Measurements from ENCODE around the gene STN1. TPM values are rescaled to one million over a fixed set of nuclear protein-coding genes. Genes with fewer than 3 reads are reported as not detected.

The STN1 gene
- total and polyA plus RNA-seq, 3 donors from 2014 or later, result 48.2 to 50.5 (median 50.1) TPM

DNA sequence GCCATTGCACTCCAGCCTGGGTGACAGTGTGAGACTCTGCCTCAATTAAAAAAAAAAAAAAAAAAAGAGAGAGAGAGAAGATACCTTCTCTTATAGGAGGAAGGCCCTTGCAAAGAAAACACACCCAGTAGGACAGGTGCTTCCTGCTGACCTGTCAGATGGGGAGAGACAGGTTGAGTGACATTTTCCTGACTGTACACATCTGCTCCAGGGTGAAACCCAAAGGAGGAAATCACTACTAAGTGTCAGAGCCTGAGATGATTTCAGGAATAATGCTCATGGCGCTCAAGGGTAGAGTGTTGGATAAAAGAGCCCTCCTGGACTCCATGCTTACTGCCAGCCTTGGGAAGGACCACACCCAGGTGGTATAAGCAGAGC, 1.7 kb upstream of the STN1 start:
- no peak for DNase-seq
- 88 to 100% methylated on average over 1 of the region's 1 CpG for WGBS, 2 donors
- H3K36me3 ChIP-seq (ENCODE audit: low read depth, missing control alignments), result no peaks in the 10 kb centered on the region
- H3K9me3 ChIP-seq, result no peaks in the 10 kb centered on the region
- H3K4me1 ChIP-seq, result peaks cover 44% of the 10 kb centered on the region
- TF ChIP-seq POLR2A (IDR thresholded peaks at IDR 0.05), result no peak
- TF ChIP-seq, protein P1, sequence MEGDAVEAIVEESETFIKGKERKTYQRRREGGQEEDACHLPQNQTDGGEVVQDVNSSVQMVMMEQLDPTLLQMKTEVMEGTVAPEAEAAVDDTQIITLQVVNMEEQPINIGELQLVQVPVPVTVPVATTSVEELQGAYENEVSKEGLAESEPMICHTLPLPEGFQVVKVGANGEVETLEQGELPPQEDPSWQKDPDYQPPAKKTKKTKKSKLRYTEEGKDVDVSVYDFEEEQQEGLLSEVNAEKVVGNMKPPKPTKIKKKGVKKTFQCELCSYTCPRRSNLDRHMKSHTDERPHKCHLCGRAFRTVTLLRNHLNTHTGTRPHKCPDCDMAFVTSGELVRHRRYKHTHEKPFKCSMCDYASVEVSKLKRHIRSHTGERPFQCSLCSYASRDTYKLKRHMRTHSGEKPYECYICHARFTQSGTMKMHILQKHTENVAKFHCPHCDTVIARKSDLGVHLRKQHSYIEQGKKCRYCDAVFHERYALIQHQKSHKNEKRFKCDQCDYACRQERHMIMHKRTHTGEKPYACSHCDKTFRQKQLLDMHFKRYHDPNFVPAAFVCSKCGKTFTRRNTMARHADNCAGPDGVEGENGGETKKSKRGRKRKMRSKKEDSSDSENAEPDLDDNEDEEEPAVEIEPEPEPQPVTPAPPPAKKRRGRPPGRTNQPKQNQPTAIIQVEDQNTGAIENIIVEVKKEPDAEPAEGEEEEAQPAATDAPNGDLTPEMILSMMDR (IDR thresholded peaks at IDR 0.05), result no peak
- peak overlapping the region; percentile 15 to 41 for H3K27ac ChIP-seq
- intact Hi-C loops (cut with DNase I; ENCODE audit: low total_unique reads), result no loop called here
- H3K4me3 ChIP-seq, result no peak overlapping the region
- H3K27me3 ChIP-seq, result no peaks in the 10 kb centered on the region

GRCh38 chr10:103917302-103918052, 507 bp downstream of the STN1 start:
- no peaks in the 10 kb centered on the region for H3K36me3 ChIP-seq (ENCODE audit: low read depth, missing control alignments)
- H3K9me3 ChIP-seq, result no peaks in the 10 kb centered on the region
- intact Hi-C loops (cut with DNase I; ENCODE audit: low total_unique reads), result no loop called here
- WGBS, 2 donors, result 1 to 2% methylated on average over 27 to 29 of the region's 29 CpGs
- H3K4me3 ChIP-seq, result peak overlapping the region; percentile 76 to 87
- TF ChIP-seq POLR2A (IDR thresholded peaks at IDR 0.05), result no peak
- TF ChIP-seq, protein P1 (IDR thresholded peaks at IDR 0.05), result no peak
- H3K27me3 ChIP-seq, result no peaks in the 10 kb centered on the region
- peak; percentile 56 for DNase-seq
- H3K4me1 ChIP-seq, result peaks cover 44% of the 10 kb centered on the region
- H3K27ac ChIP-seq, result peak overlapping the region; percentile 93 to 97

DNA sequence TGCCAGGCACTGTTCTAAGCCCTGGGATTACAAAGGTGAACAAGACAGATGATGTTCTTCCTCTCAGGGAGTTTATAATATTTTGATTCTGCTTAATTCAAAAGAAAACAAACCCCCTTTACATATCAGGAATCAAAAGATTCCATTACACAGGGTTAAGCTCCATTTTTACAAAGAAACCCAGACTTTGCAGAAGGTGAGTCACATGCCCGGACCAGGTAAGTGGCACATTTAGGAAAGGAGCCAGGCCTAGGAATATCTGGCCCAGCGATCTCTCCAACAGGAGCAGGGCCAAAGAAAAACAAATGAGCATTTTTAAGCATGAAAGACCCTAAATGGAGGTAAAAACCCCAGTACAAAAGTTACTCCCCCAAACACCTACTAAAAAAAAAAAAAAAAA, 1.1 kb downstream of the STN1 start:
- Histone ChIP-seq H3K27me3 (no peaks in the 10 kb centered on the region), H3K9me3 (no peaks in the 10 kb centered on the region), H3K4me3 (peak overlapping the region; percentile 76 to 87), H3K4me1 (peaks cover 43% of the 10 kb centered on the region), H3K27ac (peak overlapping the region; percentile 93 to 97), H3K36me3 (ENCODE audit: low read depth, missing control alignments) (no peaks in the 10 kb centered on the region)
- no peak for TF ChIP-seq POLR2A (IDR thresholded peaks at IDR 0.05)
- TF ChIP-seq, protein P1 (IDR thresholded peaks at IDR 0.05), result no peak
- WGBS, 2 donors, result 25 to 31% methylated on average over 2 of the region's 2 CpGs
- no peak for DNase-seq
- intact Hi-C loops (cut with DNase I; ENCODE audit: low total_unique reads), result no loop called here

DNA sequence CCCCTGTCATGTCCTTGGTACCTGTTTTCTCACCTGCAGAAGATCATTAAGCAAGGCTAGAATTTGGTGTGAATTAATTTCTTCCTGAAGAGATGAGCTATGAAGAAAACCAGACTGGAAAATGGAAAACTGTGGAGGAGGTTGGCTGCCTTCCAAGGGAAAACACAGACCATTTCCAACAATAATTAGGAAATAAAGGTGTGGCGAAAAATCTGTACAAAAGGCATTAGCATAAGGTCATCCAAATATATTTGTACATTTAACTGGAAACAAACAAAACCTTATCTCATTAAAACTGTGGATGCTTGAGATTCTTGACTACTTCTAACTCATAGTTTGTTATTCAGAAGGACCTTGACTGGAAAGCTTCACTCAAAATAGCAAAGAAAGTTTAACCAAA, 1.7 kb downstream of the STN1 start:
- peak overlapping the region; percentile 93 to 97 for H3K27ac ChIP-seq
- H3K9me3 ChIP-seq, result no peaks in the 10 kb centered on the region
- H3K4me3 ChIP-seq, result no peak overlapping the region
- 17 to 20% methylated on average over 1 of the region's 1 CpG for WGBS, 2 donors
- no peaks in the 10 kb centered on the region for H3K36me3 ChIP-seq (ENCODE audit: low read depth, missing control alignments)
- no peaks in the 10 kb centered on the region for H3K27me3 ChIP-seq
- TF ChIP-seq, protein P1 (IDR thresholded peaks at IDR 0.05), result no peak
- no peak for TF ChIP-seq POLR2A (IDR thresholded peaks at IDR 0.05)
- peaks cover 37% of the 10 kb centered on the region for H3K4me1 ChIP-seq
- no peak for DNase-seq
- intact Hi-C loops (cut with DNase I; ENCODE audit: low total_unique reads), result no loop called here

DNA sequence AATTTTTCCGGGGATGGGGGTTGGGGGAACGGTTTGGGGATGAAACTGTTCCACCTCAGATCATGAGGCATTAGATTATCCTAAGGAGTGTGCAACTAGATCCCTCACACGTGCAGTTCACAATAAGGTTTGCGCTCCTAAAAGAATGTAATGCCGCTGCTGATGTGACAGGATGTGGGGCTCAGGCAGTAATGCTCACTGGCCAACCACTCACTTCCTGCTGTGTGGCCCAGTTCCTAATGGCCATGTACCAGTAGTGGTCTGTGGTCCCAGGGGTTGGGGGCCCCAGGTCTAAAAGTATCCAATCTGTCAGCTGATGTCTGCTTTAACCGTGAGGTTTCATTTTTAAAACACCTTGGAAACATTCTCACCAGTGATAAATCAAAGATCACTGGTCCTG, 2.2 kb downstream of the STN1 start:
- TF ChIP-seq, protein P1 (IDR thresholded peaks at IDR 0.05), result no peak
- no peak for TF ChIP-seq POLR2A (IDR thresholded peaks at IDR 0.05)
- Histone ChIP-seq H3K27me3 (no peaks in the 10 kb centered on the region), H3K36me3 (ENCODE audit: low read depth, missing control alignments) (no peaks in the 10 kb centered on the region), H3K4me1 (peaks cover 33% of the 10 kb centered on the region), H3K27ac (peak overlapping the region; percentile 93 to 97), H3K9me3 (no peaks in the 10 kb centered on the region), H3K4me3 (no peak overlapping the region)
- WGBS, 2 donors, result 66 to 75% methylated on average over 6 of the region's 6 CpGs
- DNase-seq, result no peak
- intact Hi-C loops (cut with DNase I; ENCODE audit: low total_unique reads), result no loop called here

Measured in testis (tissue), 3 donors.